ENCODE results near the gene IFNGR2.

DNA sequence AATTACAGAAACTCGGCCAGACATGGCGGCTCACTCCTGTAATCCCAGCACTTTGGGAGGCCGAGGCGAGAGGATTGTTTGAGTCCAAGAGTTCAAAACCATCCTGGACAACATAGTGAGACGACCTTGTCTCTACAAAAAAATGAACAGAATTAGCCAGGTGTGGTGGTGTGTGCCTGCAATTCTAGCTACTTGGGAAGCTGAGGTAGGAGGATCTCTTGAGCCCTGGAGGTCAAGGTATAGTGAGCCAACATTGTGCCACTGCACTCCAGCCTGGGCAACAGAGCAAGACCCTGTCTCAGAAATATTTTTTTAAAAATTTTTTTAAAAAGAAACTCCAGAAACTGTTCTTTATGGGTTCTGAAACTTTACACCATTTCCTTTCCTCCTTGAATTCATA is 38.4 kb upstream of the IFNGR2 start:
- TF ChIP-seq CTCF (conservative IDR thresholded peaks at IDR 0.05; ENCODE audit: low read length) (no peak), EZH2phosphoT487 (IDR thresholded peaks at IDR 0.05; ENCODE audit: borderline replicate concordance) (no peak)
